ENCODE results near the gene ZBTB44. TPM values are rescaled to one million over a fixed set of nuclear protein-coding genes. Genes with fewer than 3 reads are reported as not detected.
A peak's percentile ranks its signal among the peaks of the same experiment; 100 is the strongest.

The ZBTB44 gene
- total RNA-seq, 2 donors from 2014 or later = 66.1 to 69.2 TPM

DNA sequence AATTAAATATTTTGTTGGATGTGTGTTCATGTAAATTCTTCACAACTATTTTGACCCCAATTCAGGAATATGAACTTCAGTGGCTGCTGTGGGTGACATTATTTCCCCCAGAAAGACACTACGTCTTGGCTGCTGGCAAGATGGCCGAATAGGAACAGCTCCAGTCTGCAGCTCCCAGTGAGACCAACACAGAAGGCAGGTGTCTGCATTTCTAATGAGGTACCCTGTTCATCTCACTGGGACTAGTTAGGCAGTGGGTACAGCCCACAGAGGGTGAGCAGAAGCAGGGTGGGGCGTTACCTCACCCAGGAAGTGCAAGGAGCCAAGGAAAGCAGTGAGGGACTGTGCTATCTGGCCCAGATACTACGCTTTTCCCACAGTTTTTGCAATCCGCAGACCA lies 65.3 kb downstream of the ZBTB44 start:
- Histone ChIP-seq H3K9ac (ENCODE audit: extremely low read depth, low read length, poor library complexity, severe bottlenecking) (no peak overlapping the region), H3K9me3 (ENCODE audit: control insufficient read depth, low read length) (no peaks in the 10 kb centered on the region), H3K36me3 (ENCODE audit: control insufficient read depth, insufficient read depth, low read length) (peaks cover 4% of the 10 kb centered on the region), H3K27ac (ENCODE audit: low read depth, low read length) (no peak overlapping the region), H3K4me1 (ENCODE audit: control insufficient read depth, insufficient read depth, low read length) (no peaks in the 10 kb centered on the region), H3K4me3 (ENCODE audit: low read length) (no peak overlapping the region), H3K27me3 (ENCODE audit: control insufficient read depth, insufficient read depth, low read length, poor library complexity, severe bottlenecking) (no peaks in the 10 kb centered on the region)
- Mint-ChIP-seq H3K27ac (peak overlapping the region; percentile 66), H3K27me3 (ENCODE audit: insufficient read depth) (no peaks in the 10 kb centered on the region), H3K4me3 (no peak overlapping the region), H3K36me3 (ENCODE audit: low read depth) (peaks cover 27% of the 10 kb centered on the region), H3K4me1 (peaks cover 12% of the 10 kb centered on the region), H3K9me3 (peaks cover 5% of the 10 kb centered on the region)
- DNase-seq = no peak
- TF ChIP-seq, protein P1, sequence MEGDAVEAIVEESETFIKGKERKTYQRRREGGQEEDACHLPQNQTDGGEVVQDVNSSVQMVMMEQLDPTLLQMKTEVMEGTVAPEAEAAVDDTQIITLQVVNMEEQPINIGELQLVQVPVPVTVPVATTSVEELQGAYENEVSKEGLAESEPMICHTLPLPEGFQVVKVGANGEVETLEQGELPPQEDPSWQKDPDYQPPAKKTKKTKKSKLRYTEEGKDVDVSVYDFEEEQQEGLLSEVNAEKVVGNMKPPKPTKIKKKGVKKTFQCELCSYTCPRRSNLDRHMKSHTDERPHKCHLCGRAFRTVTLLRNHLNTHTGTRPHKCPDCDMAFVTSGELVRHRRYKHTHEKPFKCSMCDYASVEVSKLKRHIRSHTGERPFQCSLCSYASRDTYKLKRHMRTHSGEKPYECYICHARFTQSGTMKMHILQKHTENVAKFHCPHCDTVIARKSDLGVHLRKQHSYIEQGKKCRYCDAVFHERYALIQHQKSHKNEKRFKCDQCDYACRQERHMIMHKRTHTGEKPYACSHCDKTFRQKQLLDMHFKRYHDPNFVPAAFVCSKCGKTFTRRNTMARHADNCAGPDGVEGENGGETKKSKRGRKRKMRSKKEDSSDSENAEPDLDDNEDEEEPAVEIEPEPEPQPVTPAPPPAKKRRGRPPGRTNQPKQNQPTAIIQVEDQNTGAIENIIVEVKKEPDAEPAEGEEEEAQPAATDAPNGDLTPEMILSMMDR (conservative IDR thresholded peaks at IDR 0.05) = no peak
- 95 to 100% methylated on average over 5 of the region's 5 CpGs for WGBS, 2 experiments (ENCODE audit: insufficient coverage in 1 of 2, insufficient read length in 1 of 2)

DNA sequence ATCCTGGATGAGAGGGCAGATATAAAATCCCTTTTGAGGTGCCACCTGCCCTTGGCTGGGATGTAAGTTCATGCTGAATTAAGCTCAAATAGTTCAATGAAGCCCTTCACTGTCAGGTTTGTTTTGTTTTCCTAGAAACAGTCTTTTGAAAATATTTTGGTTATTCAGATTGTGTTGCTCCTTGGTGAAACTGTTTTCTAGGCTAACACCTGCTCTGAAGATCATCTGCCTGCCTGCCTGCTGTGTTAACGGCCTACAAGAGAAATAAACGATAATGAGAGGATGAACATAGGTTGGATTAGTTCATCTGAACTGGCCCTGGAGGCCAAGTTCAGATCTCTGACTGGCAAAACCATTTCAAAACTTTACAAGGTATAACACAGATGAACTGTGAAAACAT lies 67.4 kb downstream of the ZBTB44 start:
- Histone ChIP-seq H3K9ac (ENCODE audit: extremely low read depth, low read length, poor library complexity, severe bottlenecking) (no peak overlapping the region), H3K27ac (ENCODE audit: low read depth, low read length) (no peak overlapping the region), H3K4me3 (ENCODE audit: low read length) (no peak overlapping the region), H3K36me3 (ENCODE audit: control insufficient read depth, insufficient read depth, low read length) (peaks cover 4% of the 10 kb centered on the region), H3K9me3 (ENCODE audit: control insufficient read depth, low read length) (no peaks in the 10 kb centered on the region), H3K27me3 (ENCODE audit: control insufficient read depth, insufficient read depth, low read length, poor library complexity, severe bottlenecking) (no peaks in the 10 kb centered on the region), H3K4me1 (ENCODE audit: control insufficient read depth, insufficient read depth, low read length) (no peaks in the 10 kb centered on the region)
- DNase-seq = no peak
- H3K4me1 Mint-ChIP-seq = peaks cover 12% of the 10 kb centered on the region
- peaks cover 2% of the 10 kb centered on the region for H3K9me3 Mint-ChIP-seq
- no peaks in the 10 kb centered on the region for H3K27me3 Mint-ChIP-seq (ENCODE audit: insufficient read depth)
- peaks cover 14% of the 10 kb centered on the region for H3K36me3 Mint-ChIP-seq (ENCODE audit: low read depth)
- WGBS, 2 experiments (ENCODE audit: insufficient coverage in 1 of 2, insufficient read length in 1 of 2) = 93 to 96% methylated on average over 2 of the region's 2 CpGs
- TF ChIP-seq, protein P1 (conservative IDR thresholded peaks at IDR 0.05) = no peak
- H3K4me3 Mint-ChIP-seq = no peak overlapping the region
- no peak overlapping the region for H3K27ac Mint-ChIP-seq

DNA sequence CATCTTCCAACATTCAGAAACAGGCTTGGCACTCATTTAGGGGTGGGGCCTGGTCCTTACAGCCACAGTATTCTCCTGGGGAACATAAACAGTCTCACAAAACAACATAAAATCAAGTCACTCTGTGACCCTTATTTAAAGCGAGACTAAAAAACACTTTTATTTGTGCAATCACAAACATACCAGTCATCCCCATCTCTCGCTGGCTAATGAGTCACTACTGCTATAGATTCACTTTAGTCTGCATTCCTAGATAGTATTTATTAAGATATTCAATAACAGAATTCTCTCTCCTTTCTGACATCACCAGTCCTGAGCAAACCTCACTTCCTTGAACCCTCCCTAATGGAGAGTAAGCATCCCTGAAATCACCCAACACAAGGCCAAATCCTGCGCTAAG lies 68.0 kb downstream of the ZBTB44 start:
- no peak overlapping the region for H3K9ac ChIP-seq (ENCODE audit: extremely low read depth, low read length, poor library complexity, severe bottlenecking)
- 98% methylated on average over 3 of the region's 3 CpGs; no CpG with 5 or more reads in 1 of the 2 experiments for WGBS, 2 experiments (ENCODE audit: insufficient coverage in 1 of 2, insufficient read length in 1 of 2)
- H3K27me3 Mint-ChIP-seq (ENCODE audit: insufficient read depth) = no peaks in the 10 kb centered on the region
- no peaks in the 10 kb centered on the region for H3K4me1 ChIP-seq (ENCODE audit: control insufficient read depth, insufficient read depth, low read length)
- H3K4me3 Mint-ChIP-seq = no peak overlapping the region
- no peaks in the 10 kb centered on the region for H3K27me3 ChIP-seq (ENCODE audit: control insufficient read depth, insufficient read depth, low read length, poor library complexity, severe bottlenecking)
- H3K36me3 ChIP-seq (ENCODE audit: control insufficient read depth, insufficient read depth, low read length) = peaks cover 4% of the 10 kb centered on the region
- no peak for DNase-seq
- TF ChIP-seq, protein P1 (conservative IDR thresholded peaks at IDR 0.05) = no peak
- H3K4me3 ChIP-seq (ENCODE audit: low read length) = no peak overlapping the region
- H3K9me3 ChIP-seq (ENCODE audit: control insufficient read depth, low read length) = no peaks in the 10 kb centered on the region
- H3K27ac ChIP-seq (ENCODE audit: low read depth, low read length) = no peak overlapping the region
- H3K36me3 Mint-ChIP-seq (ENCODE audit: low read depth) = peaks cover 10% of the 10 kb centered on the region
- H3K9me3 Mint-ChIP-seq = no peaks in the 10 kb centered on the region
- peaks cover 12% of the 10 kb centered on the region for H3K4me1 Mint-ChIP-seq
- H3K27ac Mint-ChIP-seq = no peak overlapping the region
